ELF-1 (cell line): ENCODE measurements around the gene STRN.
"Not testable (repeated sequence)": the region's sequence is repeated elsewhere in the genome, so short reads cannot be mapped to it uniquely, and the experiment has no call there.

Source experiments
- DNase-seq: peaks from one replicate; pipeline ENCODE4 v3.0.0-alpha.2; 2016; ENCODE audit warnings: low read depth, low spot score

The STRN gene

DNA sequence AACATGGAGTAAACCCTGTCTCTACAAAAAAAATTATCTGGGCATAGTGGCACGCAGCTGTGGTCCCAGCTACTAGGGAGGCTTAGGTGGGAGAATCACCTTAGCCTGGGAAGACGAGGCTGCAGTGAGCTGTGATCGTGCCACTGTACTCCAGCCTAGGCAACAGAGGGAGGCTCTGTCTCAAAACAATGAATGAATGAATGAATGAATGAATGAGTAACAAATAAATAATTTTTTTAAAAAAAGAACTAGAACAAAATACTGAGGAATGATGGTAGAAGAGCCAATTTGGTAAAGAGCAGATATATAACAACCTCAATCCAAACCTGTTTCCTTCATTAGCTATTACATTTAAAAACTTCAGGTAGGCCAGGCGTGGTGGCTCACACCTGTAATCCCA, 60.1 kb downstream of the STRN start:
- no peak for DNase-seq

DNA sequence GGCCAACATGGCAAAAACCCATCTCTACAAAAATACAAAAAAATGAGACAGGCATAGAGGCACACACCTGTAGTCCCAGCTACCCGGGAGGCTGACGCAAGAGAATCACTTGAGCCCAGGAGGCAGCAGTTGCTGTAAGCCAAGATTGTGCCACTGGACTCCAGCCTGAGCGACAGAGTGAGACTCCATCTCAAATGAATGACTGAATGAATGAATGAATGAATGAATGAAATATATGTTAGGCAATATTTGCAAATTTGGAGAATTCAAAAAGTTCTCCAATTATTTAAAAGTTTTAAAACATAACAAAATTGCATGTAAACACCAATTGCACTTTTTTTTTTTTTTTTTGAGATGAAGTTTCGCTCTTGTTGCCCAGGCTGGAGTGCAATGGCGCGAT, 61.7 kb downstream of the STRN start:
- DNase-seq = no peak

DNA sequence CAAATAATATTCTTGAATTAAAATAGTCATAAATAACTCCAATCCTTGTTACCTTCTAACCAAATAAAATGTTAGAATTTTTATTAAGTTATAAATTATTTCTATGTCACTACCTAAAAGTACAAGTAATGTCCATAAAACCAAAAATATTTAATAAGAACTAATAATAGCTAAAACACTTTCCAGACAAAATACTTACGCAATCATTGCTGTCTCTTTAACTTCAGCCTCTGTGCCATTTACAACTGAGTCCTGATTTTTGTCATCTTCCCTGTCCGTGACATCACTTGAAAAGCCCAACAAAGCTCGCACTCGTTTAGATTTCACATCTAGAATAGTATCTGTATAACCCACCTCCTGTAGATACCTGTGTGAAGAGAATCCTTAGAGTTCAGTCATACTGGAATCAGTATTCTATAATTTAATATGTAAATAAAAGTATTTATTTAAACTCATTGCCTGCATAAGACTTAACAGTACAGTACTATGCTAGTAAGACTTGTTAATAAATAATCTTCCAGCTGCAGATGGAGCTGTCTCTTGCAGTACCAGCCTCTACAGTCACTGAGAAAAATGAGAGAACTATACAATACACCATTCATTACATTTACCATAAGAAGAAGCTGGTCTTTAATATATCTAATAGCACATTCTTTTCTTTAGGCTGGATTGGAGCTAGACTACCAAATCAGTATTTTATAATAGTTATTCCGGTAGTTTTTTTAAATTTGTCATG, 63.8 kb downstream of the STRN start:
- no peak for DNase-seq

DNA sequence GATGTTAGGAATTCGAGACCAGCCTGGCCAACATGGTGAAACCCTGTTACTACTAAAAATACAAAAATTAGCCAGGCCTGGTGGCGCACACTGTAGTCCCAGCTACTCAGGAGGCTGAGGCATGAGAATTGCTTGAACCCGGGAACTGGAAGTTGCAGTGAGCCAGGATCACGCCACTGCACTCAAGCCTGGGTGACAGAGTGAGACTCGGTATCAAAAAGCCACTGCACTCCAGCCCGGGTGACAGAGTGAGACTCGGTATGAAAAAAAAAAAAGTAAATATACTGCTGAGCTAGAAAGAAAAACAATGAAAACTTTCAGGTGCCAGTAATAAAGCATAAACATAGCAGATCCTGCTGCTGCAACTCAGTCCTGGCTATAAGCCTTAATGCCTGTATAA, 73.5 kb downstream of the STRN start:
- DNase-seq = no peak

DNA sequence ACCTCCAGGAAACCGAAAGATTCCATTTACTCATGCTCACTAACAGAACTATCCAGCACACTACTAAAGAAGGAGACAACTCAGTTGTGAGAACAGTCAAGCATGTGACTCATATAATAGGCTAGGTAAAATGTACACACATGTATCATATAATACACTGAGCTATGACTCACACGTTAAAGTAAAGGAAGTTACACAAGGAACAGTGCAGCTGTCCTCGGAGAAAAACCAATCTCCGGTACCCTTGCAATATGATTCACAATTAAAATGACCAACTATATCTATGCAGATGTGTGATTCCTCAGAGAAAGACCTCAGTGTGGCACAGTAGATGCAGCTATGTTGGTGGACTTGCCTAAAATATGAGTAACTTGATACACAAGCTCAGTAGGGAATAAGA, 76.5 kb downstream of the STRN start:
- DNase-seq = no peak

DNA sequence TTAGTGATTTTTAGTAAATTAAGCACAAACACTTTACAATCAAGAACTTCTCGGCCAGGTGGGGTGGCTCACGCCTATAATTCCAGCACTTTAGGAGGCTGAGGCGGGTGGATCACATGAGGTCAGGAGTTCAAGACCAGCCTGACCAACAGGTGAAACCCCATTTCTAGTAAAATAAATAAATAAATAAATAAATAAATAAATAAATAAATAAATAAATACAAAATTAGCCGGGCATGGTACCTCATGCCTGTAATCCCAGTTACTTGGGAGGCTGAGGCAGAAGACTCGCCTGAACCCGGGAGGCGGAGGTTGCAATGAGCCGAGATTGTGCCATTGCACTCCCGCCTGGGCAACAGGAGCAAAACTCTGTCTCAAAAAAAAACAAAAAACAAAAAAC, 79.2 kb downstream of the STRN start:
- not testable (repeated sequence) for DNase-seq

DNA sequence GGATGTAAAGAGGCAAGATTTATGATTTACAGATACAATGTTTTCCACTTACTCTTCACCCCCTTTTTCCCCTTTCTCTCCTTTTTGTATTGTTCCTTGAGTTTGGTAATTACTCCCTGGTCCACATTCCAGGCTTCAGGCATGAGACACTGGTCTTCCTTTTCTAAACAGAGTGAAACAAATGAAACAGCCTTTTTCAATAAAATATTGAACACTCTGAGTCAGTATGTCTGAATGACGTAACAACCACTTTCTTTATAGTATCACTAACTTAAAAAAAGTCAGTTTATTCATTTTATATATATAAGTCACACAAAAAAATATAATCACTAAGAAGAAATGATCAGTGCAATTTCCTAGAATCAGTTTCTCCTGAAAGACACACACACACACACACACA, 79.7 kb downstream of the STRN start:
- no peak for DNase-seq

DNA sequence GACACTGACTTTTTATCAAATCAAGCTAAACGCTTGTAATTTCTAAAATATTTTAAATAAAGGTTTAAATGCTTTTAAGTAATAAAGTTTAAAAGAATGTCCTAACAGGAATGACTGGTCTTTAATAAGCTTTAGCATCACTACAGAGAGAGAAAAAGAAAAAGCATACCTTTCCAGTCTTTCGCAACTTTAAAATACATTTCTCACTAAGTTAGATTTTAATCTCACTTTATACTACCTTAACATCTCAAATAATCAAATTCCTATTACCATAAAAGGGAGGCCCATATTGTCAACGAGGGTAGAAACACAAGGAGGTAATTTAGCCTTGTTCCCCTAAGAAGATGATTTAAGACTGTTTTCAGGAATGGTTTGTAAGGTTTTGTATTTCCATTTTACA, 80.7 kb downstream of the STRN start:
- DNase-seq = no peak

DNA sequence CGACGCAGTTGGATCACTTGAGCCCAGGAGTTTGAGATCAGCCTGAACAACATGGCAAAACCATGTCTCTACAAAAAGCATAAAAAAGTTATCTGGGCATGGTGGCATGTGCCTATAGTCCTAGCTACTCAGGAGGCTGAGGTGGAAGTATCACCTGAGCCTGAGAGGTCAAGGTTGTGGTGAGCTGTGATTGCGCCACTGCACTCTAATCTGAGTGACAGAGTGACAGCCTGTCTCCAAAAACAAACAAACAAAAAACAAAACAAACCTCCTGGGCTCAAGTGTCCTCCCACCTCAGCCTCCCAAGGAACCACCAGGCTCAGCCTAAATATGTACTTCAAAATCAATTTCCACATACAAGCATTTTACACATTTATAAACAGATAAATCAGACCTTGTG, 83.8 kb downstream of the STRN start:
- no peak for DNase-seq

DNA sequence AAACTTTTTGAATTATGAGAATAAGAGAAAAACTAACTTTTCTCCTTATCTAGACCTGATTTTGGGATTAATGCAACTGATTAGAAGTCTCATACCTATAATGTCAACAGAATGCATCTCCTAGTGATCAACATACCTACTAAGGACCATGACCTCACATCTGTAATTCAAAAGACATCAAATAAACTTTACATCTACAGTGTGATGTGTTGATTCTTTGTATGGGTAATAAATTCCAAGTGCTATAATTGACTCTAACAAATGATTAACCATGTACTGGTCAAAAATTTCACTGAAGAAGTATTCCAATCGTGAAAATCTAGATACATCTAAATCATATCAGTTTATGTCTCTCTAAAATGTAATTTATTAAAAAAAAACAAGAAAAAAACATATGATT, 84.5 kb downstream of the STRN start:
- no peak for DNase-seq

DNA sequence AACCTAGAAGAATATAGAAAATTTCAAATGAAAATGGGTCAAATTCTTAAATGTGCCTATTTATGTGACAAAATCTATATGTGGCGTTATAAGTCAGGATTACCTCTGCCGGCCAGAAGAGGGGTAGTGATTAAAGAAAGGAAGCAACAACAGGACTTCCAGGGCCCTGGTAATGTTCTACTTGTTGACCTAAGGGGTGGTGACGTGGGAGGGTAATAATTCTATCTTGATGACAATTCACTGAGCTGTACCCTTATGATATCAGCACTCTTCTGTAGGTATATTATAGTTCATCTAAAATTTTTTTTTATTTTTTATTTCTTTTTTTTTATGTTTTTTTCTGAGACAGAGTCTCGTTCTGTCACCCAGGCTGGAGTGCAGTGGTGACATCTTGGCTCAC, 87.9 kb downstream of the STRN start:
- DNase-seq = no peak

DNA sequence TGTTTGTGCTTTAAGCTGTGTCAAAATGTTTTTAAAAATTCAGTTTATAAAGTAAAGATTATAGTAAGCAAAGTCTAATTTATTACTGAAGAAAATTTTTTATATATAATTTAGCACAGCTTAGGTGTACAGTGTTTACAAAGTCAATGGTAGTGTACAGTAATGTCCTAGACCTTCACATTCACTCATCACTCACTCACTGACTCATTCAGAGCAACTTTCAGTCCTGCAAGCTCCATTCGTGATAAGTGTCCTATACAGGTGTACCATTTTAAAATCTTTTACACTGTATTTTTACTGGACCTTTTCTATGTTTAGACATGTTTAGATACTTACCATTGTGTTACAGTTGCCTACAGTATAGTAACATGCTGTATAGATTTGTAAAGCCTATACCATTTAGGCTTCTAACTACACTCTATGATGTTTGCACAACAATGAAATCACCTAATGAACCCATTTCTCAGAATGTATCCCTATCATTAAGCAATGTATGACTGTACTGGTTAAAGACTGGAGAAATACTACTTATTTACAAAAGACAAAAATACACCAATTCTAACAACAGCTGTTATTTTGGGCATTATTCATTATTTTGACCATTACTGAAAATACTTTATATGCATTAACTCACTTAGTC, 95.1 kb downstream of the STRN start:
- DNase-seq = no peak

DNA sequence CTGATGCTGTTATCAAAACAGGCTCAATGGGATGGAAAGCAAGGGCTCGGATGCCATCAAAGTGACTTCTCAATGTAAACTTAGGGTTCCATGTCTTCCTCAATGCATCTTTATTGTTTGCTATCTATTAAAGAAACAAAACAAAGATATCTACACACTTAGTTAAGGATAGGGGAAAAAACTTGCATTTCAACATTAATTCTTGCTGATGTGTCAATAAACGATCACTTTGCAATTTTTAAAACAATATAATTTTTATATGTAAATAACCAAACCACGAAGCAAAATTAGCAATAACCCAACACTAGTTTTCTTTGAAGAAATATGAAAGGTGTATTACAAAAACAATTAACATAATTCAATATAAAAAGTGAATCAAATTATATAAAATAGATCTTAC, 96.7 kb downstream of the STRN start:
- DNase-seq = no peak

DNA sequence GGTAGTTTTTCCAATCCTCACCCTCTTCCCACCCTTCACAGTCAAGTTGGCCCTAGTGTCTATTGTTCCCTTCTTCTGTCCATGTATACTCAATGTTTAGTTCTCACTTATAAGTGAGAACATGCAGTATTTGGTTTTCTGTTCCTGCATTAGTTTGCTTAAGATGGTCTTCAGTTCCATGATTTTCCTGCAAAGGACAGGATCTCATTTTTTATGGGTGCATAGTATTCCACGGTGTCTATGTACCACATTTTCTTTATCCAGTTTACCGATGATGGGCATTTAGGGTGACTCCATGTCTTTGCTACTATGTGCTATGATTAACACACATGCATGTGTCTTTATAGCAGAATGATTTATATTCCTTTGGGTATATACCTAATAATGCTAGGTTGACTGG, 104.4 kb downstream of the STRN start:
- no peak for DNase-seq

DNA sequence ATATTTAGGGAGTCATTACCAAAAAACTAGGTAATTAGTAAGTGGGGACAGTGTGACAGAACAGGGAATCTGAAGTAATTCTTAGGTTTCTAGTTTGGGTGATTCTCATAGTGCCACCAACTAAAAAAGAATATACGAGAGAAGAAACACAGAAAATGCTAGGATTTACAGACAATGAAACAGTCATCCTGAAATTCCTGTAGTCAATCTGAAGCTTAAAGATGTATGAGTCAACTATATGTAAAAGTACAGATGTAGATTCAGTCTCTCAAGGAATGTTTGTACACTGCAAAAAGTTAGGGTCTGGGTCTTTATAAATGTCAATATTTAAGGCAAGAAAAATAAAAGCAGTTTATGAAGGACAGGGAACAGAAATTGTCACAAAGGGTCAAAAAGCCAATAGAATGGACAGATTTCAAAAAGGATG, 107.0 kb downstream of the STRN start:
- DNase-seq = no peak

DNA sequence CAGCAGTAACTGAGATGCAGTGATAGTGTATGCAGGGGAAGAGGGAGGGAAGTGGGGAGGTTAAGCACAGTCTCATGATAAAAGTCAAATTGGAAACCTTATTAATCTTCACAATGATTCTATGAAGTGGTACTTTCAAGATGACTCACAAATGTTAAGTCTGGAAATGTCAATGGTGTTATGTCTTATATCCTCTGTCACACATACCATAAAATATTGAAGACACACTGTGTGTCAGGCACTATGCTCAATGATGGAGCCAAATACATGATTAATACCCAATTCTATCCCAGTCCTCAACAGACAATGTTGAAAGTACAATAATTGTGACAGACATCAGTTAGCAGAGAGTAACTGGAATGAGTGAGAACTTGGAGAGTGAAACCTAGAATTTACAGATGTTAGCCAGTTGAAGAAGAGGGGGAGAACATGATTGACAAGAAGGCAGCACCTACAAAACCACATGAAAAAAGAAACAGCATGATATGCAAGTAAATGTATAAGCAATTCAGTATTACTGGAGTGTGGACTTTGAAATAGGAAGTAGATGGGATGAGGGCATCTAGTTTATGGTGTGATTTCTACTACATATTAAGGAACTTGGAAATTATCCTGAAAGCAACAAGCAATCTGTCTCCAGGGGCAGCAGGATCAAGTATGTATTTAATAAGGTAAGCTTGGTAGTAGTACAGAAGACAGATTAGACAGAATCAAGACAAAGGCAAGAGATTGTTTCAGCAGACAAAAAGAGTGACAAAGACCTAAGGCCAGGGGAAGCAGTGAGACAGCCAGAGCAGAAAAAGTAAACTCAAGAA, 107.6 kb downstream of the STRN start:
- no peak for DNase-seq

DNA sequence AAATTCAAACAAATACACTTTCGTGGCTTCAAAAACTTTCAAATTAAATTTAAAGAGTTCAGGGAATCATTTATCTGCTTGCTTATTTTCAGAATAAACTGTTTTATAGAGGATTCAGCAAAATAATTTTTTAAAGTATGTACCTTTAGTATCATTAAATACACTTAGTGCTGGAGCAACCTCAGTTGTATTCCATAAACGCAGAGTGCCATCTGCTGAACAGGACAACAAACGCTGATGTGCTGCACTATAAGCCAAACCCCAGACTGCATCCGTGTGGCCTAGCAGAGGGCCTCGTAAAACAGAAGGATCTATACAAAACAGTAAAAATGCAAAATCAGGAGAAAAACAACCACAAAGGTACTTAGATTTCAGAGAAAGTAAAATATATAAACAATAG, 108.6 kb downstream of the STRN start:
- no peak for DNase-seq

DNA sequence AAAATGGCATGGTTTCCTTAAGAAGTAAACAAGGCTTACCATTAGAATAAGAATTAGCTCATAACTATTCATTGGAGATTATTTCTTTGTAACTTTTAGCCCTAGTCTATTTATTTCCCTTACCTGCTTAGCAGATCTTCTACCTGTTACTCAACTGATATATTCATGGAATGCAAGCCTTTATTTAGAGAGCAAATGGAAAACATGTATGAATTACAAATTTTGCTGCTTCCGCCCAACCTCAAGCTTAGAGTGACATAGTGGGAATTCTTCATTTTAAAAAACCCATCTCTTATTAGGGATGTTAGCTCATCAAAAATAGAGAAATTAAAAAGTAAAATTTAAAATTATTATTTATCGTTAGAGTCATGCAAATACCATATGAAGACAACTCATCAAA, 110.9 kb downstream of the STRN start:
- DNase-seq = no peak

DNA sequence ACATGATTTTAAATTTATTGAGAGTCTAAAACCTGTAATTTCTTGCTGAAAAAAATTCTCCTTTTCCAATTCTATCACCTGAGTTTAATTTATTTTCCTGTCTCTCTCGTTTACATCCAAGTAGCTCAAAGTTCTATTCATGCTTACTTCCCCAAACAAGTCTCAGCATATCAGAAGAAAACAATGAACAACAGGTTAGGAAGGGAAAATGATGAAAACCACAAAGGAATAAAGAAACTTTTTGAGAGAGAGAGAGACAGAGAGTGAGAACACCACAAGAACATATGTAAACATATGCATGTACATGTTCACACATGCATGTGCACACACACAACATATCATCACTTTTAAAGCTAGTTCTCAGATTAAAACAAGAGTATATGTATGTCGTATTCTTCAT, 112.1 kb downstream of the STRN start:
- no peak for DNase-seq

DNA sequence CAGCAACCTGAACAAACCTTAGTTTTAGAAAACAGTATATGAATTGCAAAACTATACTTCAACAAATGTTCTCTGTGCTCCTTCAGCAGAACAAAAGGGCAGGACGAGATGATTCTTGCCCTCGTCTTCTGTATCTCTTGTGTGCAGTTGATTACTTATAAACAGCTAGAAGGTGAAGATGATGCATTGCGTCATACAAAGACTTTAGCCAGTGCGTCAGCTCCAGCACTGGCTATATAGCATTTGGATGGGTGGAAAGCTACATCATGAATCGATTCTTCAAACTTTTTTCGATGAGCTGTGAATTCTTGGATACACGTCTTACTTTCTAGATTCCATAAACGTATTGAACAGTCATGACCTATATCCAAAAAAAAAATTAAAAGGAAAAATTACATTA, 117.1 kb downstream of the STRN start:
- no peak for DNase-seq

DNA sequence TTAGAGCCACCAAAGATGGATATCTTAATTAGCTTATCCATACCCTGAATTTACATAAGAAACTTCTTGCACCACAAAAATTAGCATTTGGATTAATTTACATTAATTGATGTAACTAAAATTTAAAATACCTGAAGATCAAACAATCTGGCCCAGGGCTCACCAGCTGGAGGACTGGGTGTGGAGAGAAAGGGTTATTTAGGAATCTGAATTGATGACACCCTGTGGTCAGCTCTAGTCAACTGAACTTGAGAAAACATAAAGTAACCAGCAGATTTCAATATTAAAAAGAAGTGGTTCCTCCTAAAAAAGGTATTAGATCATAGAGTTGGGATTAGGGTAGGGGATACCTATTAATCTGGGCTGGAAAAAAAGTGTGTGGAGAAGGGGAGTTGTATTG, 122.5 kb downstream of the STRN start:
- DNase-seq = no peak

DNA sequence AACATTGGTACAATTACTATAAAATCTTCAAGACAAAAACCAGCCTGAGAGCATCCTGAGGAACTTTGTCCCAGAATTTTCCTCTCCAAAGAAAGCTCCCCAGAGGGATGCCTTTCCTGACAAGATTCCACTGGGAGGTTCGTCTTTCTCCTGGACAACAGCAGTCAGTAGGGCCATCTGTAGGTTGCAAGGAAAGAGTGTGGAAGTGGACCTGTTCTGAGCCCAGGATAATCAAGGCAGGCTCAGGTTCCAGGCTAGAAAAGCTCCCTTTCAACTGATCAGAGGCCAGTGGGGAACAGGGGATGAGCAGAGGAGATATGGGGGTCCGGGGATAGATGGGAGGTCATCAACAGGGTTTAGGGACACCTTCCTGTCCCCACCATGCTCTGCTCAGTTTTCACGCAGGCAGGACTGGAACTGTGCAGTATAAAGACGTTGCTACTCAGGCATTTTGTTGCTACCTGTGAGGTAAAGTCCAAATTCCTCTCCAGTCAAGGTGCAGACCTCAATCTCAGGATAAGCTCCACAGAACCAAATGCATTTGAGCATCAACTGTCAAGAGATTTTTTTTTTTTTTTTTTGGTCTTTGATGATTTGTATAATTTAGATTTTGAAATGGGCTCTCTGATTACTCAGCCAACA, 126.2 kb downstream of the STRN start:
- no peak for DNase-seq
